K562 (cell line): ENCODE data around the gene DLGAP1. TPM values are rescaled to one million over a fixed set of nuclear protein-coding genes. Genes with fewer than 3 reads are reported as not detected.

Experiments
- ATAC-seq: fragments of 200-7000 bp; cut with Tn5 transposase; 3 replicates; pipeline ENCODE4 v1.9.1; 2020; ENCODE audit warnings: moderate library complexity
- BruUV-seq: library from RNA; stranded (reverse); fragments of 400-500 nt; replicated peaks from 2 replicates; lab custom pipeline; 2021; lab: Mats Ljungman, UMichigan
- CTCF ChIA-PET: fragments of 300-600 bp; formaldehyde crosslinking; extraction: SDS; loops from one replicate; lab custom pipeline; 2021; ENCODE audit warnings: low intra/inter-chr PET ratio; lab: Yijun Ruan, JAX
- POLR2A ChIA-PET: fragments of 300-600, 350-650 bp; sonication (Branson Sonifier 250); formaldehyde crosslinking; extraction: SDS; loops from one replicate; lab custom pipeline; 2021; ENCODE audit warnings: antibody characterized with exemption, inconsistent platforms; lab: Yijun Ruan, JAX
- DNase-seq, 4 experiments: peaks; one replicate each; pipeline versions ENCODE4 v3.0.0 to v3.0.0-alpha.2; 2011 to 2018; ENCODE audit warnings: low spot score in 3 of 4, mixed read lengths in 3 of 4; ENCODE audit errors: extremely low read depth in 1 of 4
- FAIRE-seq: peaks from 2 replicates; lab custom pipeline; 2011; peaks lifted over from hg19 to GRCh38; lab: Jason Lieb, UNC
- H2AFZ ChIP-seq: 2 replicates; pipeline ENCODE4 v1.6.0; 2011; ENCODE audit warnings: low read depth, low read length, control low read depth, inconsistent platforms
- H3K27ac ChIP-seq: fragments of 200-600 bp; 3 replicates; pipeline ENCODE4 v1.8.0; 2011; ENCODE audit warnings: low read depth, mild to moderate bottlenecking, control low read depth, inconsistent platforms, low read length, moderate library complexity, mixed read lengths; ENCODE audit errors: extremely low read depth
- H3K27me3 ChIP-seq, 2 experiments: fragments of 300-600 bp in 1 of 2; 2 replicates in 1 of 2; 3 replicates in 1 of 2; pipeline versions ENCODE4 v1.6.0 to v1.8.0; 2011; ENCODE audit warnings: inconsistent platforms in 2 of 2, low read length in 2 of 2, mild to moderate bottlenecking in 1 of 2, mixed read lengths in 1 of 2, moderate library complexity in 1 of 2; ENCODE audit not compliant: control insufficient read depth in 2 of 2, insufficient read depth in 2 of 2
- H3K36me3 ChIP-seq: fragments of 300-600 bp; 3 replicates; pipeline ENCODE4 v1.8.0; 2011; ENCODE audit warnings: mild to moderate bottlenecking, low read length, inconsistent platforms; ENCODE audit not compliant: control insufficient read depth, insufficient read depth
- H3K4me1 ChIP-seq, 2 experiments: fragments of 200-600 bp in 1 of 2; replicated peaks in 1 of 2; 2 replicates in 1 of 2; 3 replicates in 1 of 2; pipeline versions ENCODE4 v1.5.1 to v1.8.0; 2011; ENCODE audit warnings: inconsistent platforms in 2 of 2, low read length in 2 of 2, mild to moderate bottlenecking in 1 of 2, mixed read lengths in 1 of 2, moderate library complexity in 1 of 2; ENCODE audit not compliant: control insufficient read depth in 2 of 2, insufficient read depth in 2 of 2
- H3K4me2 ChIP-seq: 2 replicates; pipeline ENCODE4 v1.6.1; 2011; ENCODE audit warnings: low read length, control low read depth, inconsistent platforms, mixed read lengths; ENCODE audit not compliant: insufficient read depth
- H3K4me3 ChIP-seq: fragments of 200-600 bp; sonication (generic), shearing (Covaris generic); 2 replicates; pipeline ENCODE4 v1.5.1; 2016; ENCODE audit warnings: control low read depth, inconsistent platforms
- H3K79me2 ChIP-seq: fragments of 200-600 bp; 3 replicates; pipeline ENCODE4 v1.8.0; 2011; ENCODE audit warnings: low read length, inconsistent platforms; ENCODE audit not compliant: control insufficient read depth, insufficient read depth
- H3K9ac ChIP-seq, 2 experiments: 2 replicates each; pipeline versions ENCODE4 v1.6.0 to v1.6.1; 2011; ENCODE audit warnings: low read depth in 2 of 2, low read length in 2 of 2, control low read depth in 1 of 2, inconsistent platforms in 1 of 2, mild to moderate bottlenecking in 1 of 2, mixed read lengths in 1 of 2; ENCODE audit not compliant: insufficient read depth in 1 of 2
- H3K9me1 ChIP-seq: one replicate; pipeline ENCODE4 v1.6.0; 2011; ENCODE audit warnings: inconsistent platforms, mild to moderate bottlenecking, low read length, moderate library complexity; ENCODE audit not compliant: control insufficient read depth, insufficient read depth
- H3K9me3 ChIP-seq: replicated peaks from 2 replicates; pipeline ENCODE4 v1.5.1; 2011; ENCODE audit warnings: low read depth, low read length, inconsistent platforms; ENCODE audit not compliant: control insufficient read depth, insufficient read depth
- H4K20me1 ChIP-seq: replicated peaks from 2 replicates; pipeline ENCODE4 v1.6.1; 2011; ENCODE audit warnings: low read length, inconsistent platforms, mixed read lengths; ENCODE audit not compliant: control insufficient read depth, insufficient read depth
- CBFA2T2 ChIP-seq: fragments of 450-650 bp; conservative IDR thresholded peaks from 2 replicates; pipeline ENCODE4 v1.6.1; 2017; ENCODE audit warnings: mild to moderate bottlenecking
- CEBPB ChIP-seq: fragments of 450-650 bp; IDR thresholded peaks from 2 replicates; pipeline ENCODE4 v1.6.1; 2016; ENCODE audit warnings: missing genetic modification characterization, missing compliant biosample characterization
- CHAMP1 ChIP-seq: fragments of 450-650 bp; IDR thresholded peaks from 2 replicates; pipeline ENCODE4 v1.6.1; 2016; ENCODE audit warnings: mild to moderate bottlenecking
- CHCHD3 ChIP-seq: fragments of 250-450 bp; sonication (Bioruptor Pico); IDR thresholded peaks from 2 replicates; pipeline ENCODE4 v2.1.2; 2022; ENCODE audit warnings: mild to moderate bottlenecking
- FOSL1 ChIP-seq: fragments of 200-800 bp; sonication (Bioruptor generic); conservative IDR thresholded peaks from 2 replicates; pipeline ENCODE4 v1.6.1; 2016; ENCODE audit warnings: missing genetic modification characterization, missing compliant biosample characterization
- GATA2 ChIP-seq: sonication (generic); formaldehyde crosslinking; IDR thresholded peaks from 2 replicates; pipeline ENCODE4 v1.4.0; 2020; ENCODE audit warnings: mild to moderate bottlenecking, missing genetic modification reagents
- GATAD2B ChIP-seq: fragments of 450-650 bp; IDR thresholded peaks from 2 replicates; pipeline ENCODE4 v1.6.1; 2017; ENCODE audit warnings: mild to moderate bottlenecking, borderline replicate concordance
- HES1 ChIP-seq: fragments of 450-650 bp; IDR thresholded peaks from 2 replicates; pipeline ENCODE4 v1.6.1; 2016; ENCODE audit warnings: low read depth, mild to moderate bottlenecking, moderate library complexity
- HOMEZ ChIP-seq: fragments of 250-450 bp; sonication (Bioruptor Pico); IDR thresholded peaks from 2 replicates; pipeline ENCODE4 v1.4.0; 2020; ENCODE audit warnings: mild to moderate bottlenecking, moderate library complexity
- JUND ChIP-seq, 2 experiments: IDR thresholded peaks; 2 replicates in 1 of 2; 3 replicates in 1 of 2; pipeline ENCODE4 v1.6.1; 2011; ENCODE audit warnings: borderline replicate concordance in 2 of 2, low read depth in 2 of 2, low read length in 2 of 2, improper control_type of control experiment in 1 of 2, missing biosample characterization in 1 of 2, missing genetic modification characterization in 1 of 2, missing genetic modification reagents in 1 of 2
- MAFK ChIP-seq: IDR thresholded peaks from 2 replicates; pipeline ENCODE4 v1.6.1; 2011; ENCODE audit warnings: low read length, improper control_type of control experiment
- NFE2 ChIP-seq: IDR thresholded peaks from 2 replicates; pipeline ENCODE4 v1.6.1; 2014; ENCODE audit warnings: antibody characterized with exemption, low read depth
- PKNOX1 ChIP-seq: fragments of 450-650 bp; IDR thresholded peaks from 2 replicates; pipeline ENCODE4 v1.6.1; 2016
- PTTG1 ChIP-seq: fragments of 450-650 bp; IDR thresholded peaks from 2 replicates; pipeline ENCODE4 v1.6.1; 2016; ENCODE audit warnings: low read depth, mild to moderate bottlenecking, missing genetic modification characterization, missing compliant biosample characterization
- RHOXF2B ChIP-seq: fragments of 250-450 bp; sonication (Bioruptor Pico); conservative IDR thresholded peaks from 2 replicates; pipeline ENCODE4 v1.5.1; 2021
- ZNF699 ChIP-seq: fragments of 250-450 bp; sonication (Bioruptor Pico); IDR thresholded peaks from 2 replicates; pipeline ENCODE4 v1.8.0; 2021; ENCODE audit warnings: mild to moderate bottlenecking, moderate library complexity; ENCODE audit not compliant: insufficient replicate concordance
- WGBS: fragments of 100-300 bp; shearing (Covaris generic); methylation state at CpG from one replicate; pipeline ENCODE4 v1.1.6; 2016; ENCODE audit warnings: low coverage, mixed read lengths; ENCODE audit not compliant: insufficient coverage; ENCODE audit errors: missing lambda C conversion rate; 5-methylcytosine and 5-hydroxymethylcytosine counted together
- in situ Hi-C: fragments of 300-500 bp; cut with MboI; formaldehyde crosslinking; loops from 4 replicates; pipeline ENCODE4 v1.15.0; 2018; ENCODE audit warnings: inconsistent platforms, mixed read lengths
- intact Hi-C: fragments of 100-400 bp; cut with micrococcal nuclease; formaldehyde crosslinking; loops from 2 replicates; pipeline ENCODE4 v1.14.2; 2022
- polyA plus RNA-seq, 8 experiments: library from polyadenylated mRNA; depleted of rRNA in 4 of 8; stranded (reverse) in 5 of 8; unstranded in 3 of 8; fragments of >200 nt; fragmentation: Nextera tagmentation in 2 of 8; fragmentation: Illumina TruSeq in 1 of 8; extraction: Ambion mirVana in 2 of 8; extraction: Trizol in 1 of 8; gene quantifications; 2 replicates each; pipeline versions ENCODE4 v1.2.1 to v1.2.3, GENCODE V29; 2011 to 2014; ENCODE audit warnings: inconsistent platforms in 1 of 8, missing spikeins in 1 of 8
- total RNA-seq, 7 experiments: library from RNA; depleted of rRNA in 6 of 7; stranded (reverse); fragments of >200 nt in 6 of 7; fragmentation: Illumina TruSeq in 2 of 7; extraction: Trizol in 2 of 7; gene quantifications; 2 replicates each; pipeline versions ENCODE4 v1.2.1 to v1.2.3, GENCODE V29; 2011 to 2021; ENCODE audit warnings: low replicate concordance in 1 of 7

DLGAP1 gene
- total and polyA plus RNA-seq, 9 of the 15 experiments (the other 6 are each of a cell fraction or from before 2014, with no cell fraction given) = 0.04 to 0.22 (median 0.08) TPM

GRCh38 chr18:3513481-3513880, 941.6 kb downstream of the DLGAP1 start (continued):
- no peak for TF ChIP-seq CHAMP1
- no peak for TF ChIP-seq HOMEZ (CRISPR knock-in tag)
- no peak for TF ChIP-seq PTTG1
- 0 out of 2 replicates have a peak, but pooled peaks have one; percentile 22 for TF ChIP-seq PKNOX1
- TF ChIP-seq, all 486 proteins: peak for 2

- Histone ChIP-seq H3K9me3 (no peaks in the 10 kb centered on the region), H3K79me2 (no peaks in the 10 kb centered on the region), H3K36me3 (no peaks in the 10 kb centered on the region), H4K20me1 (no peaks in the 10 kb centered on the region), H3K9me1 (no peaks in the 10 kb centered on the region), H3K27ac (peak overlapping the region; percentile 11; the same call in 1 of the 3 replicates), H2AFZ (peak overlapping the region; percentile 69), H3K4me2 (peak overlapping the region; percentile 7; the same call in 1 of the 2 replicates), H3K4me1 (peaks cover 3 to 14% of the 10 kb centered on the region in 2 experiments; a peak in 4 of 5 replicates), H3K27me3 (no peaks in the 10 kb centered on the region), H3K9ac (no peak overlapping the region), H3K4me3 (no peak overlapping the region)
- ChIA-PET POLR2A (no interaction called here), CTCF (no interaction called here)
- intact Hi-C loops = no loop called here
- in situ Hi-C loops = no loop called here
- ATAC-seq (peak; percentile 83), FAIRE-seq (peak; percentile 88), DNase-seq (peak in 2 of 4 experiments; percentile 64 to 66)
- no TSS peak for BruUV-seq
- WGBS = 4% methylated on average over 2 of the region's 2 CpGs
- TF ChIP-seq CHCHD3 (CRISPR knock-in tag) (no peak), ZNF699 (CRISPR knock-in tag) (no peak), FOSL1 (tag) (peak; percentile 96), HES1 (0 out of 2 replicates have a peak, but pooled peaks have one; percentile 34), JUND (IDR thresholded peaks at IDR 0.05; ENCODE audit: borderline replicate concordance, low read depth, low read length) (peak; percentile 97), JUND (tag; IDR thresholded peaks at IDR 0.05; ENCODE audit: borderline replicate concordance, low read depth, low read length) (peak; percentile 97), GATA2 (peak; percentile 46; the same call in 1 of the 2 replicates), CBFA2T2 (peak; percentile 41), CEBPB (tag) (peak; percentile 51), NFE2 (peak; percentile 71), GATAD2B (0 out of 2 replicates have a peak, but pooled peaks have one; percentile 16), MAFK (peak; percentile 52; the same call in 1 of the 2 replicates), RHOXF2B (CRISPR knock-in tag) (no peak)
Measured at GRCh38 chr18:3511980-3512379, 943.1 kb downstream of the DLGAP1 start.
